Aortic smooth muscle cell (primary cell): Measurements from ENCODE around the gene TAGLN3. TPM values are rescaled to one million over a fixed set of nuclear protein-coding genes. Genes with fewer than 3 reads are reported as not detected.

Source experiments
- total RNA-seq: library from RNA; depleted of rRNA; stranded (reverse); fragments of >200 nt; gene quantifications from 2 replicates; pipeline ENCODE4 v1.2.3, GENCODE V29; 2014

TAGLN3 gene
- total RNA-seq, result not detected in 2 replicates

DNA sequence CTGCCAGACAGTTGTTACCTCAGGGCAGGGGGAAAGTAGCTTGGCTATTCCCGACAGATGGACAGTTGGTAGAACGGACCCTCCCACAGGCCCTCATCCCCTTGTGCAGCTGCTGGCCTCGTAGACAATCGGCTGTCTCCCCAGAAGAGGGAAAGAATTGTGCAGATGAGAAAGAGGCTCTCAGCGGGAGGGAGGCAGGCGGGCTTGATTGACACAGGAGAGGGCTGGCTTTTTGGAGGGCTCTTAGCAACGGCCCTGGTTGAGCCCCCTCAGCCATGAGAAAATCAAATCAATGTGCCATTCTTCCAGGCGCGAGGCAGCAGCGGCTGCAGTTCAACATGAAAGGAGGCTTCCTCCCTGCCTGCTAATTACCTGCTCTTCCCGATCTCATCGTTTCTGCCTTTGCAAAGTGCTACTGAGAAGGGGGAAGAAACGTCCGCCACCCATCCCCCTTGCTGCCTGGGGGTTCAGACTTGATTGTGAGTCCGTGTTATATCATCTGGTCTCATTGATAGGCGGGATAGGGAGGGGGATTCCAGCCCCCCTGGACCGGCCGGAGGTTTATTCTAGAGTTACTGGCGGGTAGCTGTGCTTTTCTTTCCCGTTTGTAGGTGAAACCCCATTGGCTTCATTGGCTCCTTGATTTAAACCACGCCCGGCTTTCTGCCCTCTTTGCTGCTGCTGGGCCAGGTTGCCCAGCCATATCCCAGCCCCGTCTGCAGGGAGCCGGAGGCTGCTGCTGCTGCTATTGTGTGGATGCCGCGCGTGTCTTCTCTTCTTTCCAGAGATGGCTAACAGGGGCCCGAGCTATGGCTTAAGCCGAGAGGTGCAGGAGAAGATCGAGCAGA is at the start of gene TAGLN3:
Gene TAGLN3 (plus strand): TSS at position 287 of the 848 bp plus-strand sequence. CDS start 501 bp downstream, at position 788.

GRCh38 chr3:111978583-111979433 is 19.9 kb upstream of the TAGLN3 start, which contains the start of gene ABHD10:
ABHD10 (plus strand) TSS chr3:111979026; CDS start chr3:111979062, 36 bp downstream.

GRCh38 chr3:112034436-112034835 is 35.7 kb downstream of the TAGLN3 start, which contains the start of gene TMPRSS7:
TMPRSS7 (plus strand) TSS chr3:112034736; CDS start chr3:112034846, 110 bp downstream.

Other genes starting within 250 kb of the TAGLN3 start
- 69.5 and 98.7 TPM in 2 replicates for gene PHLDB2, start 139.7 kb upstream of the TAGLN3 start, total RNA-seq
- gene ABHD10, start 19.9 kb upstream of the TAGLN3 start, total RNA-seq, result 33.0 and 37.4 TPM in 2 replicates
- under 0.01 TPM in 1 of 2 replicates, not detected in the other for gene TMPRSS7, start 35.8 kb downstream of the TAGLN3 start, total RNA-seq
- 4.0 and 4.8 TPM in 2 replicates for gene C3orf52, start 87.5 kb downstream of the TAGLN3 start, total RNA-seq
- gene GCSAM, start 134.3 kb downstream of the TAGLN3 start, total RNA-seq, result not detected in 2 replicates